Nephron progenitor cell (in vitro differentiated cells): ENCODE data around the gene THRAP3.

ENCODE experiments used
- DNase-seq: peaks from one replicate; pipeline ENCODE4 v3.0.0; 2021
- H3K27ac Mint-ChIP-seq: 2 replicates; pipeline ENCODE4 v1.8.0; 2021; ENCODE audit warnings: mild to moderate bottlenecking, moderate library complexity, mixed read lengths
- H3K27me3 Mint-ChIP-seq: 2 replicates; pipeline ENCODE4 v1.8.0; 2021; ENCODE audit warnings: mild to moderate bottlenecking, low read depth, mixed read lengths; ENCODE audit not compliant: poor library complexity
- H3K36me3 Mint-ChIP-seq: 2 replicates; pipeline ENCODE4 v1.8.0; 2021; ENCODE audit warnings: low read depth, mixed read lengths
- H3K4me1 Mint-ChIP-seq: 2 replicates; pipeline ENCODE4 v1.8.0; 2021; ENCODE audit warnings: mixed read lengths
- H3K4me3 Mint-ChIP-seq: 2 replicates; pipeline ENCODE4 v1.8.0; 2021; ENCODE audit warnings: mild to moderate bottlenecking, moderate library complexity, mixed read lengths
- H3K9me3 Mint-ChIP-seq: 2 replicates; pipeline ENCODE4 v1.8.0; 2021; ENCODE audit warnings: mild to moderate bottlenecking, moderate library complexity, mixed read lengths
- TF ChIP-seq, protein P1 (sequence below): fragments of 200-600 bp; sonication (generic); IDR thresholded peaks from 2 replicates; pipeline ENCODE4 v1.5.0; 2021; ENCODE audit warnings: antibody characterized with exemption

The THRAP3 gene

DNA sequence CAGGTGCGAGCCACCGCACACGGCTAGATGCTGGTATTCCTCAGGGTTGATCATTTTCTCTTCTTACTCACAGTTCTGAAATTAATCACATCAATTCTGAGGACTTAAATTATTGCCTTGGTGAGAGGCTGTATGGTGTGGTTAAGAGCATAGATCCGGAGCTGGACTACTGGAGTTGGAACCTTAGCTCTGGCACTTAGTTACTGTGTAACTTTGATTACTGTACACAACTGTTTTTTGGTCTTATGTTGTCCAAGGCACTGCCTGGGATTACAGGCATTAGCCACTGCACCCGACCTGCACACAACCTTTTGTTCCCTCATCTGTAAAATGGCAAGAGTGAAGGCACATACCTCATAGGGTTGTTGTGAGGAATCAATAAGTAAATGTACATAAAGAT is 25.6 kb upstream of the THRAP3 start:
- no peaks in the 10 kb centered on the region for H3K9me3 Mint-ChIP-seq
- DNase-seq: no peak
- TF ChIP-seq, protein P1, sequence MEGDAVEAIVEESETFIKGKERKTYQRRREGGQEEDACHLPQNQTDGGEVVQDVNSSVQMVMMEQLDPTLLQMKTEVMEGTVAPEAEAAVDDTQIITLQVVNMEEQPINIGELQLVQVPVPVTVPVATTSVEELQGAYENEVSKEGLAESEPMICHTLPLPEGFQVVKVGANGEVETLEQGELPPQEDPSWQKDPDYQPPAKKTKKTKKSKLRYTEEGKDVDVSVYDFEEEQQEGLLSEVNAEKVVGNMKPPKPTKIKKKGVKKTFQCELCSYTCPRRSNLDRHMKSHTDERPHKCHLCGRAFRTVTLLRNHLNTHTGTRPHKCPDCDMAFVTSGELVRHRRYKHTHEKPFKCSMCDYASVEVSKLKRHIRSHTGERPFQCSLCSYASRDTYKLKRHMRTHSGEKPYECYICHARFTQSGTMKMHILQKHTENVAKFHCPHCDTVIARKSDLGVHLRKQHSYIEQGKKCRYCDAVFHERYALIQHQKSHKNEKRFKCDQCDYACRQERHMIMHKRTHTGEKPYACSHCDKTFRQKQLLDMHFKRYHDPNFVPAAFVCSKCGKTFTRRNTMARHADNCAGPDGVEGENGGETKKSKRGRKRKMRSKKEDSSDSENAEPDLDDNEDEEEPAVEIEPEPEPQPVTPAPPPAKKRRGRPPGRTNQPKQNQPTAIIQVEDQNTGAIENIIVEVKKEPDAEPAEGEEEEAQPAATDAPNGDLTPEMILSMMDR: no peak
- H3K4me3 Mint-ChIP-seq: no peak overlapping the region
- H3K27me3 Mint-ChIP-seq: peaks cover 12% of the 10 kb centered on the region
- no peak overlapping the region for H3K27ac Mint-ChIP-seq
- peaks cover 13% of the 10 kb centered on the region for H3K4me1 Mint-ChIP-seq
- H3K36me3 Mint-ChIP-seq: peaks cover 8% of the 10 kb centered on the region

- peaks cover 23% of the 10 kb centered on the region for H3K4me1 Mint-ChIP-seq
- H3K9me3 Mint-ChIP-seq: no peaks in the 10 kb centered on the region
- no peak overlapping the region for H3K4me3 Mint-ChIP-seq
- TF ChIP-seq, protein P1: no peak
- DNase-seq: no peak
- peaks cover 8% of the 10 kb centered on the region for H3K36me3 Mint-ChIP-seq
- H3K27ac Mint-ChIP-seq: peak overlapping the region; percentile 20
- peaks cover 12% of the 10 kb centered on the region for H3K27me3 Mint-ChIP-seq
Observed at GRCh38 chr1:36199934-36200741, 24.1 kb upstream of the THRAP3 start.

DNA sequence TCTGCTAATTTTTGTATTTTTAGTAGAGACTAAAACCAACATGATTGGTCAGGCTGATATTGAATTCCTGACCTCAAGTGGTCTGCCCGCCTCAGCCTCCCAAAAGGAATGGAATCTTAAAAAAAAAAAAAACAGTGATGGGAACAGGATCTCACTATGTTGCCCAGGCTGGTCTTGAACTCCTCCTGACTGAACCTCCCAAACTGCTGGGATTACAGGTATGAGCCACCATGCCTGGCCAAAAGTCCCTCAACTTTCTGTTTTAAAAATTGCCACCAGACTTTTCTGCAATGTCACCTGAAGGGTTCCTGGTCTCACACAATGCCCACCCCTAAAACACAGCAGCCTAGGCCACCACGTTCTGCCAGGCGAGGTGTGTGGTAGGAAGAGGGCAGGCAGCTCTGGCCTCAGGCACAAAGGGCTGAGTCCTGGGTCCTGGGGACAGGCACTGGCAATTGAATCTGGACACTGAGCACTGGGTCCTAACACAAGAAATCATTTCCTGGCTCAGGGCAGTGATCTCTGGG is 21.2 kb upstream of the THRAP3 start:
- Mint-ChIP-seq H3K9me3 (no peaks in the 10 kb centered on the region), H3K4me3 (no peak overlapping the region), H3K27ac (peak overlapping the region; percentile 99), H3K27me3 (peaks cover 12% of the 10 kb centered on the region), H3K4me1 (peaks cover 23% of the 10 kb centered on the region), H3K36me3 (no peaks in the 10 kb centered on the region)
- no peak for DNase-seq
- TF ChIP-seq, protein P1: no peak

- peak overlapping the region; percentile 99 for H3K27ac Mint-ChIP-seq
- peaks cover 23% of the 10 kb centered on the region for H3K4me1 Mint-ChIP-seq
- TF ChIP-seq, protein P1: no peak
Observed at GRCh38 chr1:36203554-36204346, 20.5 kb upstream of the THRAP3 start.

DNA sequence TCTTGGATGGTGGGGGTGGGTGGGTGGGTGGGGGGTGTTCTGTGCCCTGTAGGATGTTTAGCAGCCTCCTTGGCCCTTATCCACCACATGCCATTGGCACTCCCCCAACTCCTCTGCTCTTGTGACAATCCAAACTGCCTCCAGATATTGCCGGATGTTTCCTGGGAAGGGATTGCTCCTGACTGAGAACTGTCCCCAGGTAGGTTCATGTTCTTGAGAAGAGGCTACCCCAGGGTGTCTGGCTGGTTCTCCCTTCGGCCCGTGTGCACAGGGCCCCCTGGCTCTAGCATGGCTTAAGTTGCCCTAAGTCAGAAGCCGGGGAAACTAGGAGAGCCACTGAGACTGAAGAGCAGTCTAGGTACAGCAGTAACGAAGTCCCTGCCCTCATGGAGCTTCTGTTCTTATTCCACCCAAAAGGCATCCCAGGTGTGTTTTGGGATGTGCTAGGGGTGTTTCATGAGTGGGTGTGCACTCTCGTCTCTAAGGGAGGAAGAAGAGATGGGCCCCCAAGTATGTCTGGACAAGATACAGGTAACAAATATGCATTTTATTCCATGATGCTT is 19.8 kb upstream of the THRAP3 start:
- H3K27ac Mint-ChIP-seq: no peak overlapping the region
- H3K27me3 Mint-ChIP-seq: peaks cover 9% of the 10 kb centered on the region
- peaks cover 26% of the 10 kb centered on the region for H3K4me1 Mint-ChIP-seq
- TF ChIP-seq, protein P1: no peak
- H3K36me3 Mint-ChIP-seq: no peaks in the 10 kb centered on the region
- DNase-seq: no peak
- no peak overlapping the region for H3K4me3 Mint-ChIP-seq
- no peaks in the 10 kb centered on the region for H3K9me3 Mint-ChIP-seq

More at GRCh38 chr1:36203554-36204346, 20.5 kb upstream of the THRAP3 start:
- Mint-ChIP-seq H3K27me3 (peaks cover 9% of the 10 kb centered on the region), H3K36me3 (no peaks in the 10 kb centered on the region), H3K4me3 (no peak overlapping the region), H3K9me3 (no peaks in the 10 kb centered on the region)
- no peak for DNase-seq
